Progenitor cell of endocrine pancreas (in vitro differentiated cells): Measurements from ENCODE around the gene FOXE3. TPM values are rescaled to one million over a fixed set of nuclear protein-coding genes. Genes with fewer than 3 reads are reported as not detected.

ENCODE experiments used
- DNase-seq: peaks from one replicate; pipeline ENCODE4 v3.0.0; 2021; ENCODE audit warnings: low spot score; ENCODE audit not compliant: unreplicated experiment
- H3K27ac Mint-ChIP-seq: 2 replicates; pipeline ENCODE4 v1.8.0; 2021; ENCODE audit warnings: mild to moderate bottlenecking, moderate library complexity, mixed read lengths
- H3K27me3 Mint-ChIP-seq: 2 replicates; pipeline ENCODE4 v1.8.0; 2021; ENCODE audit warnings: mixed read lengths
- H3K36me3 Mint-ChIP-seq: 2 replicates; pipeline ENCODE4 v1.8.0; 2022; ENCODE audit warnings: mixed read lengths; ENCODE audit not compliant: insufficient read depth
- H3K4me1 Mint-ChIP-seq: 2 replicates; pipeline ENCODE4 v1.8.0; 2021; ENCODE audit warnings: low read depth, mixed read lengths
- H3K4me3 Mint-ChIP-seq: 2 replicates; pipeline ENCODE4 v1.8.0; 2021; ENCODE audit warnings: low read depth, mild to moderate bottlenecking, moderate library complexity, mixed read lengths
- H3K9me3 Mint-ChIP-seq: 2 replicates; pipeline ENCODE4 v1.8.0; 2021; ENCODE audit warnings: low read depth, mixed read lengths
- total RNA-seq: library from RNA; stranded (reverse); gene quantifications from 2 replicates; pipeline ENCODE4 v1.2.1, GENCODE V29; 2021
- TF ChIP-seq, protein P1 (sequence below): fragments of 200-600 bp; sonication (generic); IDR thresholded peaks from one replicate; pipeline ENCODE4 v1.5.0; 2021; ENCODE audit warnings: antibody characterized with exemption, mild to moderate bottlenecking; ENCODE audit not compliant: unreplicated experiment

FOXE3 gene
- total RNA-seq, 1 donor from 2014 or later: not detected

GRCh38 chr1:47433477-47434050 lies 17.5 kb downstream of the FOXE3 start:
- TF ChIP-seq, protein P1, sequence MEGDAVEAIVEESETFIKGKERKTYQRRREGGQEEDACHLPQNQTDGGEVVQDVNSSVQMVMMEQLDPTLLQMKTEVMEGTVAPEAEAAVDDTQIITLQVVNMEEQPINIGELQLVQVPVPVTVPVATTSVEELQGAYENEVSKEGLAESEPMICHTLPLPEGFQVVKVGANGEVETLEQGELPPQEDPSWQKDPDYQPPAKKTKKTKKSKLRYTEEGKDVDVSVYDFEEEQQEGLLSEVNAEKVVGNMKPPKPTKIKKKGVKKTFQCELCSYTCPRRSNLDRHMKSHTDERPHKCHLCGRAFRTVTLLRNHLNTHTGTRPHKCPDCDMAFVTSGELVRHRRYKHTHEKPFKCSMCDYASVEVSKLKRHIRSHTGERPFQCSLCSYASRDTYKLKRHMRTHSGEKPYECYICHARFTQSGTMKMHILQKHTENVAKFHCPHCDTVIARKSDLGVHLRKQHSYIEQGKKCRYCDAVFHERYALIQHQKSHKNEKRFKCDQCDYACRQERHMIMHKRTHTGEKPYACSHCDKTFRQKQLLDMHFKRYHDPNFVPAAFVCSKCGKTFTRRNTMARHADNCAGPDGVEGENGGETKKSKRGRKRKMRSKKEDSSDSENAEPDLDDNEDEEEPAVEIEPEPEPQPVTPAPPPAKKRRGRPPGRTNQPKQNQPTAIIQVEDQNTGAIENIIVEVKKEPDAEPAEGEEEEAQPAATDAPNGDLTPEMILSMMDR: no peak
- Mint-ChIP-seq H3K27me3 (peaks cover 75% of the 10 kb centered on the region), H3K27ac (no peak overlapping the region), H3K4me1 (peaks cover 10% of the 10 kb centered on the region), H3K4me3 (no peak overlapping the region), H3K36me3 (no peaks in the 10 kb centered on the region), H3K9me3 (no peaks in the 10 kb centered on the region)
- no peak for DNase-seq

DNA sequence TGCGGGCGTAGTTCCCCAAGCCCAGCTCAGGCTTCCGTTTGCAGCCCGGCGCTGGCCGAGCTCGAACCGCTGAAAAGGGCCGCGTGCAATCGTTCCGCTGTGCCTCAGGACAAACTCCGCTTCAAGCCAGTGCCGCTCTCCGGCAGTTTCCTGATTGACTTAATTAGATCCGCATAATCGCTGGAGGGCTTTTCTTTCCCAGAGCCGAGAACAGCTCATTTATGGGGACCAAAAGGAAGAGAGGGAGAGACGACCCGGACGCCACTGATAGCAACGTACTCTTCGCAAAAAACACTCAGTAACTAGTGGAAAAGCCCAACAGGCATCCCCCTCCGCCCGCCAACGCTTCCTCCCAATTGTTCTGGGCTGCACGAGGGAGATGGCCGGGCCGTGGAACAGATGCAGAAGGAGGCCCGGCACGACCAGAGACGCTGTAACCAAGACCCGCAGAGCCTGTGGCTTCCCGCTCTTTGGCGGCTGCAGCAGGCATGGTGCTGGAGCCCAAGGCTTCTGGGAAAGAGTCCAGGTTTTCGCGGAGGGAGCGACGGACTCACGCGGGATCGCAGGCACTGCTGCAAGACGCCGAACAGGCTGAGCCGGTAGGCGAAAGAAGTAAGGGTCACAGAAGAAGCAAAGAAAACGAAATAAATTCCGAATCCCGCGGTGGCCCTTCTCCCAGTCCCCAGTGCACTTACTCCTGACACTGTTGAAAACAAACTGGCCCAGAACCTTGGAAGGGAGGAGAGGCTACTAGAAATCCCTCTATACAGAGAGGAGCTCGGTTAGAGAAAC lies 18.2 kb downstream of the FOXE3 start:
- Mint-ChIP-seq H3K9me3 (no peaks in the 10 kb centered on the region), H3K36me3 (no peaks in the 10 kb centered on the region), H3K27me3 (peaks cover 68% of the 10 kb centered on the region), H3K27ac (peak overlapping the region; percentile 76), H3K4me1 (peaks cover 10% of the 10 kb centered on the region), H3K4me3 (peak overlapping the region; percentile 23)
- DNase-seq: no peak
- TF ChIP-seq, protein P1: no peak

GRCh38 chr1:47435506-47436303 lies 19.6 kb downstream of the FOXE3 start:
- Mint-ChIP-seq H3K27me3 (peaks cover 65% of the 10 kb centered on the region), H3K9me3 (no peaks in the 10 kb centered on the region), H3K4me3 (no peak overlapping the region), H3K36me3 (no peaks in the 10 kb centered on the region), H3K4me1 (peaks cover 10% of the 10 kb centered on the region), H3K27ac (no peak overlapping the region)
- TF ChIP-seq, protein P1: no peak
- no peak for DNase-seq

DNA sequence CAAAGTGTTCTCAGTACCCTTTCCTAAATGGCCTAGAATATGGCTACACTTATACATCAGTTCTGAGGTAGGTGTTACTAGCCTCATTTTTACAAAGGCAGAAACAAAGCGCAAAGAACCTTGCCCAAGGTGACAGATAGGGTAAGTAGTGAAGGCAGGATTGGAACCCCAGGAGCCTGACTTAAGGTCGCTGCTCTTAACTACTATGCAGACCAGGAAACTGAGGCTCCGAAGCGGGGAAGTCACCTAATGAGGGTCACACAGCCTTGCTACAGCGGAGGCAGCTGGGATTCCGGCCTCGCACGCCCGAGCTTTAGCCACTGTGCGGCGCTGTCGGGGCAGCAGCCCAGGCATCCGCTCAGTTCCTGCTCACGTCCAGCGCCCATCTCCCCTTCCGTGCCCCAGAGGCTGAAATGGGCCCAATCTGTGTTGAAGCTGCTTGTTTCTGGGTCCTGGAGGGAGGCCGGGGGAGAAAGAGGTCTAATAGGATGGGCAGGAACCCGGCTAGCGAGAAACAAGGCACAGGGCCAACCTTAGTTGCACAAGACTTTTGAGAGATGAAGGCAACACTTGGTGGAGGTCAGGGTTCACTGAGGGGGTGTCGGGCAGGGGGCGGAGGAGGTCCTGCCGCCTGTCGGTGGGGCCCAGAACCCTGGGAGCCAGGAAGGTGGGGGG lies 20.4 kb downstream of the FOXE3 start:
- DNase-seq: peak; percentile 72
- Mint-ChIP-seq H3K4me3 (peak overlapping the region; percentile 68), H3K27me3 (peaks cover 58% of the 10 kb centered on the region), H3K36me3 (no peaks in the 10 kb centered on the region), H3K27ac (no peak overlapping the region), H3K9me3 (no peaks in the 10 kb centered on the region), H3K4me1 (peaks cover 10% of the 10 kb centered on the region)
- TF ChIP-seq, protein P1: peak; percentile 87
